Natural killer cell treated with Interleukin-12 subunit alpha and Interleukin-12 subunit beta and Interleukin-15 and Interleukin-18, amount 100 ng/mL, for 72 hours (primary cell): ENCODE measurements around the gene ZDHHC16. TPM values are rescaled to one million over a fixed set of nuclear protein-coding genes. Genes with fewer than 3 reads are reported as not detected.
"Not testable (repeated sequence)": the region's sequence is repeated elsewhere in the genome, so short reads cannot be mapped to it uniquely, and the experiment has no call there.

Source experiments
- ATAC-seq, 2 donors: fragments of 150-1000 bp; cut with Tn5 transposase in 1 of 2; sonication (Bioruptor Pico), chemical (Tn5 transposase) in 1 of 2; 2 replicates each; pipeline ENCODE4 v1.10.0; 2021
- DNase-seq: peaks from one replicate; pipeline ENCODE4 v3.0.0; 2022; ENCODE audit warnings: low spot score
- H3K27ac Mint-ChIP-seq, 2 donors: 1 replicate in 1 of 2; 2 replicates in 1 of 2; pipeline ENCODE4 v1.8.0; 2022; ENCODE audit warnings: mixed read lengths in 2 of 2, mild to moderate bottlenecking in 1 of 2, moderate library complexity in 1 of 2
- H3K27me3 Mint-ChIP-seq, 2 donors: 1 replicate in 1 of 2; 2 replicates in 1 of 2; pipeline ENCODE4 v1.8.0; 2022; ENCODE audit warnings: mixed read lengths in 2 of 2
- H3K36me3 Mint-ChIP-seq: one replicate; pipeline ENCODE4 v1.8.0; 2022; ENCODE audit warnings: mixed read lengths
- H3K4me1 Mint-ChIP-seq, 2 donors: 1 replicate in 1 of 2; 2 replicates in 1 of 2; pipeline ENCODE4 v1.8.0; 2022; ENCODE audit warnings: low read depth in 2 of 2, mixed read lengths in 2 of 2, mild to moderate bottlenecking in 1 of 2
- H3K4me3 Mint-ChIP-seq: one replicate; pipeline ENCODE4 v1.8.0; 2022; ENCODE audit warnings: mixed read lengths
- H3K9me3 Mint-ChIP-seq: 2 replicates; pipeline ENCODE4 v1.8.0; 2022; ENCODE audit warnings: mixed read lengths
- total RNA-seq, 2 donors: library from RNA; stranded (reverse); gene quantifications; one replicate each; pipeline ENCODE4 v1.2.3, GENCODE V29; 2022

Gene ZDHHC16
- total RNA-seq, 2 donors from 2014 or later, result 43.6 to 61.2 TPM

GRCh38 chr10:97416565-97416964 is 29.4 kb upstream of the ZDHHC16 start:
- Mint-ChIP-seq H3K27me3 (no peaks in the 10 kb centered on the region), H3K27ac (peak overlapping the region; percentile 53 to 78), H3K4me3 (peak overlapping the region; percentile 16), H3K9me3 (no peaks in the 10 kb centered on the region), H3K36me3 (no peaks in the 10 kb centered on the region), H3K4me1 (peaks cover 30 to 47% of the 10 kb centered on the region in 2 donors)
- DNase-seq (peak; percentile 16), ATAC-seq (no peak)

GRCh38 chr10:97423757-97424098 is 22.2 kb upstream of the ZDHHC16 start:
- H3K9me3 Mint-ChIP-seq, DNase-seq, ATAC-seq, H3K27me3 Mint-ChIP-seq, H3K36me3 Mint-ChIP-seq: not testable (repeated sequence)
- Mint-ChIP-seq H3K27ac (peak overlapping the region; percentile 88 to 95), H3K4me3 (peak overlapping the region; percentile 85), H3K4me1 (peaks cover 32 to 42% of the 10 kb centered on the region in 2 donors)

GRCh38 chr10:97425964-97426775 is 19.8 kb upstream of the ZDHHC16 start, which contains the start of gene PGAM1:
Gene PGAM1 (plus strand): TSS chr10:97426191. CDS start chr10:97426308, 117 bp downstream.
- peak; percentile 97 for DNase-seq

DNA sequence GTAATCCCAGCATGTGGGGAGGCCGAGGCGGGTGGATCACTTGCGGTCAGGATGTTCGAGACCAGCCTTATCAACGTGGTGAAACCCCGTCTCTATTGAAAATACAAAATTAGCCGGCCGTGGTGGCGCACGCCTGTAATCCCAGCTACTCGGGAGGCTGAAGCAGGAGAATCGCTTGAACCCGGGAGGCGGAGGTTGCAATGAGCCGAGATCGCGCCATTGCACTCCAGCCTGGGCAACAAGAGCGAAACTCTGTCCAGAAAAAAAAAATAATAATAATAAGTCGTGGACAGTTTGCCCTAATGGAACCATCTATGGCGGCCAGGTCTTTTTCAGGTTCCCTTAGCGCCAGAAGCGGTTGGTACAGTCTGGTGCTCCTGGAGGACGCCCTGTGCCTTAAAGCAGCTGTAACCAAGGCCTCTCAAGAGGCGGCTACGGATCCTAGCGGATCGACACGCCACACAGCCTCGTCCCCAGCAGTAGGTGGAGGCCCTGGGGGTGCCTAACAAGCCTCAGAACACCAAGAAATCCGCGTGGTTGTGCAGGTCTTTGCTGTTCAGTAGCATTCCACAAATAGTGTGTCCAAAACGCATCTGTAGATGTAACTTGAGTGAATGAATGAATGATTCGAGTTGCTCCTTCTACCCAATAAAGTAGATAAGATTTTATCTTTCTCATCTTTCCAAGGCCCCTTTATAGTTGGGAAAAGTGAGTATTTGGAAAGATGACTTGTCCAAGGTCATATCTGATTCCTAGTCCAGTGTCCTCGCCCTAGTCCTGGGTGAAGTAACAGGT is 19.0 kb upstream of the ZDHHC16 start:
- peaks cover 26 to 34% of the 10 kb centered on the region in 2 donors for H3K4me1 Mint-ChIP-seq
- H3K4me3 Mint-ChIP-seq, result peak overlapping the region; percentile 85
- peak overlapping the region; percentile 88 to 95 for H3K27ac Mint-ChIP-seq
- H3K27me3 Mint-ChIP-seq, result no peaks in the 10 kb centered on the region
- H3K9me3 Mint-ChIP-seq, result no peaks in the 10 kb centered on the region
- DNase-seq (no peak), ATAC-seq (no peak)
- peaks cover 8% of the 10 kb centered on the region for H3K36me3 Mint-ChIP-seq

More at GRCh38 chr10:97425964-97426775, 19.8 kb upstream of the ZDHHC16 start, which contains the start of gene PGAM1:
- no peaks in the 10 kb centered on the region for H3K36me3 Mint-ChIP-seq
- peak within 1 kb of the TSS; percentile 88 to 95 for H3K27ac Mint-ChIP-seq
- ATAC-seq, result peak; percentile 91 to 95
- H3K4me1 Mint-ChIP-seq, result peaks cover 26 to 34% of the 10 kb centered on the region in 2 donors
- H3K4me3 Mint-ChIP-seq, result peak within 1 kb of the TSS; percentile 85
- no peaks in the 10 kb centered on the region for H3K27me3 Mint-ChIP-seq
- H3K9me3 Mint-ChIP-seq, result no peaks in the 10 kb centered on the region

- Mint-ChIP-seq H3K9me3 (no peaks in the 10 kb centered on the region), H3K4me1 (peaks cover 26 to 33% of the 10 kb centered on the region in 2 donors), H3K36me3 (peaks cover 11% of the 10 kb centered on the region), H3K27me3 (no peaks in the 10 kb centered on the region), H3K27ac (peak overlapping the region; percentile 88 to 95), H3K4me3 (peak overlapping the region; percentile 85)
- no peak for DNase-seq
- peak in 1 of 2 donors; percentile 37 for ATAC-seq
These were observed 18.3 kb upstream of the ZDHHC16 start for GRCh38 chr10:97427571-97428179.

DNA sequence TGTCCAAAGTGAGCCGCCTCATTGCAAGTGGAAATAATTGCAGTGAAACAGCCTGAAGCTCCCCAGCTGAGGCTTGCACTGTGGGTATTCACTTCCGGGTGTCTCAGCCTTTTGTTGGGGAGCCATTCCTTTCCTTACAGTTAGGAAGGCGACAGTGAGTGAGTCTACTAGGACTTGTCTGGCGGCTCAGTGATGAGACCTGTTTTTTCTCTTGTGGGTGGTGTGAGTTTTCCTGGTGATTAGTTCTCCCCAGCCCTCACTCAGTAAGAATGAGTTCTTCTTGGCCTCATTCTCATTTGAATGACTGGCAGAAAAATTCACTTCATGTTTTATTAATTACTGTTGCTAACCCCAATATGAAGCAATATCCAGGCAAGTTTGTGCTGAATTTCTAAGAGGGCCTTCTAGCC is 17.4 kb upstream of the ZDHHC16 start:
- Mint-ChIP-seq H3K9me3 (no peaks in the 10 kb centered on the region), H3K27ac (peak overlapping the region; percentile 88 to 95), H3K27me3 (no peaks in the 10 kb centered on the region), H3K4me1 (peaks cover 22 to 27% of the 10 kb centered on the region in 2 donors), H3K4me3 (peak overlapping the region; percentile 85), H3K36me3 (peaks cover 11% of the 10 kb centered on the region)
- ATAC-seq (no peak), DNase-seq (no peak)

GRCh38 chr10:97434055-97434454 is 11.9 kb upstream of the ZDHHC16 start:
- H3K4me1 Mint-ChIP-seq, result no peaks in the 10 kb centered on the region
- H3K27me3 Mint-ChIP-seq, result no peaks in the 10 kb centered on the region
- no peak overlapping the region for H3K4me3 Mint-ChIP-seq
- H3K36me3 Mint-ChIP-seq, result peaks cover 11% of the 10 kb centered on the region
- H3K27ac Mint-ChIP-seq, result peak overlapping the region in 1 of 2 donors; percentile 56
- DNase-seq (no peak), ATAC-seq (no peak)
- no peaks in the 10 kb centered on the region for H3K9me3 Mint-ChIP-seq

DNA sequence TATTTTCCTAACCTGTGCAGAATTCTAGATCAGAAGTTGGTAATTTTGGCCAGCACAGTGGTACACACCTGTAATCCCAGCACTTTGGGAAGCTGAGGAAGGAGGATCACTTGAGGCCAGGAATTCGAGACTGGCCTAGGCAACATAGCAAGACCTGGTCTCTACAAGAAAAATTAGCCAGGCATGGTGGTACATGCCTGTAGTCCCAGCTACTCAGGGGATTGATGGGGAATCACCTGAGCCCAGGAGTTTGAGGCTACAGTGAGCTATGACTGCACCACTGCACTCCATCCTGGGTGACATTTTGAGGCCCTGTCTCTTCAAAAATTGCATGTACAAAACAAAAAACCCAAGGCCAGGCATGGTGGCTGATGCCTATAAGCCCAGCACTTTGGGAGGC is 11.4 kb upstream of the ZDHHC16 start:
- peak overlapping the region in 1 of 2 donors; percentile 56 for H3K27ac Mint-ChIP-seq
- H3K36me3 Mint-ChIP-seq, result peaks cover 11% of the 10 kb centered on the region
- no peaks in the 10 kb centered on the region for H3K4me1 Mint-ChIP-seq
- no peaks in the 10 kb centered on the region for H3K27me3 Mint-ChIP-seq
- no peak for DNase-seq
- ATAC-seq, result peak in 1 of 2 donors; percentile 18
- H3K4me3 Mint-ChIP-seq, result no peak overlapping the region
- no peaks in the 10 kb centered on the region for H3K9me3 Mint-ChIP-seq

GRCh38 chr10:97435211-97435610 is 10.8 kb upstream of the ZDHHC16 start:
- DNase-seq (no peak), ATAC-seq (no peak)
- Mint-ChIP-seq H3K4me1 (no peaks in the 10 kb centered on the region), H3K27ac (no peak overlapping the region), H3K36me3 (peaks cover 11% of the 10 kb centered on the region), H3K4me3 (no peak overlapping the region), H3K9me3 (no peaks in the 10 kb centered on the region), H3K27me3 (no peaks in the 10 kb centered on the region)

DNA sequence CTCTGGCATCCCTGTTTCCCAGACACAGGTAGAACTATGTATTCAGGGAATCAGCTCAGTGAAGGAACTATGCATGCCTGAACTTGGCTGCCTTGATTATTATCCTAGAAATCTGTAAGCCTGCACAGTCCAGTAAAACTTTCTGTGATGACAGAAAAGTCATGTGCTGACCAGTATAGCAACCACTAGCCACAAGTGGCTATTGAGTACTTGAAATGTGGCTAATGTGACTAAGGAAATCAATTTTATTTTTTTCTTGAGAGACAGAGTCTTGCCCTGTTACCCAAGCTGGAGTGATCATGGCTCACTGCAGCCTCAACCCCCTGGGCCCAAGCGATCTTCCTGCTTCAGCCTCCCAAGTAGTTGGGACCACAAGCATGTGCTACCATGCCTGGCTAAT is 3.7 kb upstream of the ZDHHC16 start:
- H3K27me3 Mint-ChIP-seq, result no peaks in the 10 kb centered on the region
- H3K36me3 Mint-ChIP-seq, result peaks cover 19% of the 10 kb centered on the region
- DNase-seq (no peak), ATAC-seq (no peak)
- H3K4me3 Mint-ChIP-seq, result no peak overlapping the region
- peaks cover 19 to 21% of the 10 kb centered on the region in 2 donors for H3K4me1 Mint-ChIP-seq
- no peak overlapping the region for H3K27ac Mint-ChIP-seq
- H3K9me3 Mint-ChIP-seq, result no peaks in the 10 kb centered on the region

- H3K4me1 Mint-ChIP-seq, result peaks cover 24 to 34% of the 10 kb centered on the region in 2 donors
- H3K9me3 Mint-ChIP-seq, result no peaks in the 10 kb centered on the region
- peak overlapping the region; percentile 78 to 86 for H3K27ac Mint-ChIP-seq
- peaks cover 19% of the 10 kb centered on the region for H3K36me3 Mint-ChIP-seq
- H3K4me3 Mint-ChIP-seq, result peak overlapping the region; percentile 92
- ATAC-seq, result no peak
- DNase-seq, result no peak
- no peaks in the 10 kb centered on the region for H3K27me3 Mint-ChIP-seq
These were observed 1.8 kb upstream of the ZDHHC16 start for GRCh38 chr10:97444212-97444611.

- Mint-ChIP-seq H3K36me3 (peaks cover 19% of the 10 kb centered on the region), H3K4me3 (peak overlapping the region; percentile 92), H3K27ac (peak overlapping the region; percentile 78 to 86), H3K4me1 (peaks cover 27 to 36% of the 10 kb centered on the region in 2 donors), H3K9me3 (no peaks in the 10 kb centered on the region), H3K27me3 (no peaks in the 10 kb centered on the region)
- ATAC-seq (no peak), DNase-seq (no peak)
These were observed 636 bp upstream of the ZDHHC16 start for GRCh38 chr10:97445357-97445721.

DNA sequence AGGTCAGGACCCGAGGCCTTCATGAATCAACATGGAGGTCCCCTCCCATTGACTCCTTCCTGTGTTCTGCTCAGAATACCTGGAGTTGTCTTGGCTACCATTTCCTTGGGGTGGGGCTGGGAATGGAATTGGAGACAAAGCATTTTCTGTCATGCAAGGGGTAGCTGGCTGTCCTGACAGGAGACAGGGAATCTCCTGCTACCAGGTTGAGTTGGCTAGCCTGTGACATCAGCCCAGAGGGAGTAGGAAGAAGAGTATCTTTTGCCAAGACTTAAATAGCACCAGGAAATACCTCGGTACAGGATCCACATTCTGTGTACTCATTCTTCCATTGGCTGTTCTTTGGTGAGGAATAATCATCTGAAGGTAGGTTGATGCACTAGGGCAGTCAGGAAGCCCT is 4.9 kb downstream of the ZDHHC16 start:
- no peaks in the 10 kb centered on the region for H3K9me3 Mint-ChIP-seq
- no peak overlapping the region for H3K27ac Mint-ChIP-seq
- no peak overlapping the region for H3K4me3 Mint-ChIP-seq
- DNase-seq, result no peak
- no peaks in the 10 kb centered on the region for H3K27me3 Mint-ChIP-seq
- no peak for ATAC-seq
- H3K36me3 Mint-ChIP-seq, result no peaks in the 10 kb centered on the region
- H3K4me1 Mint-ChIP-seq, result peaks cover 18 to 32% of the 10 kb centered on the region in 2 donors
